H9 (cell line): ENCODE results near the gene IL15RA. TPM values are rescaled to one million over a fixed set of nuclear protein-coding genes. Genes with fewer than 3 reads are reported as not detected.

Source experiments
- DNase-seq: peaks from one replicate; pipeline ENCODE4 v3.0.0-alpha.2; 2017
- H2AFZ ChIP-seq: one replicate; pipeline ENCODE4 v1.6.1; 2013; ENCODE audit warnings: mild to moderate bottlenecking, low read length, control low read depth, moderate library complexity
- H2AK5ac ChIP-seq: 2 replicates; pipeline ENCODE4 v1.6.1; 2013; ENCODE audit warnings: low read length, control low read depth, mixed read lengths; ENCODE audit not compliant: insufficient read length
- H2BK120ac ChIP-seq: one replicate; pipeline ENCODE4 v1.6.1; 2013; ENCODE audit warnings: low read depth, mild to moderate bottlenecking, low read length, control low read depth, inconsistent platforms; ENCODE audit not compliant: poor library complexity, severe bottlenecking
- H2BK12ac ChIP-seq: 2 replicates; pipeline ENCODE4 v1.6.1; 2013; ENCODE audit warnings: low read length, control low read depth, mixed read lengths, low read depth; ENCODE audit not compliant: insufficient read length
- H2BK15ac ChIP-seq: 2 replicates; pipeline ENCODE4 v1.6.1; 2013; ENCODE audit warnings: low read depth, low read length, control low read depth
- H2BK20ac ChIP-seq: one replicate; pipeline ENCODE4 v1.6.1; 2013; ENCODE audit warnings: low read depth, mild to moderate bottlenecking, low read length, control low read depth, inconsistent platforms; ENCODE audit not compliant: poor library complexity, severe bottlenecking
- H2BK5ac ChIP-seq: 2 replicates; pipeline ENCODE4 v1.6.1; 2013; ENCODE audit warnings: low read length, control low read depth, mixed read lengths; ENCODE audit not compliant: insufficient read length
- H3K14ac ChIP-seq: 2 replicates; pipeline ENCODE4 v1.6.1; 2013; ENCODE audit warnings: low read length, control low read depth; ENCODE audit not compliant: insufficient read depth
- H3K18ac ChIP-seq: 2 replicates; pipeline ENCODE4 v1.6.1; 2013; ENCODE audit warnings: low read depth, mild to moderate bottlenecking, mixed read lengths, low read length, control low read depth; ENCODE audit not compliant: insufficient read length
- H3K23ac ChIP-seq: 2 replicates; pipeline ENCODE4 v1.6.1; 2013; ENCODE audit warnings: low read length, control low read depth, mixed read lengths, low read depth; ENCODE audit not compliant: insufficient read length
- H3K23me2 ChIP-seq: 2 replicates; pipeline ENCODE4 v1.6.1; 2013; ENCODE audit warnings: low read depth, mild to moderate bottlenecking, mixed read lengths, low read length, control low read depth; ENCODE audit not compliant: insufficient read length, poor library complexity, severe bottlenecking
- H3K27ac ChIP-seq: 2 replicates; pipeline ENCODE4 v1.5.1; 2013; ENCODE audit warnings: low read length, control low read depth, mixed read lengths, low read depth; ENCODE audit not compliant: insufficient read length
- H3K27me3 ChIP-seq: 2 replicates; pipeline ENCODE4 v1.6.1; 2013; ENCODE audit warnings: low read length, control low read depth, inconsistent platforms; ENCODE audit not compliant: insufficient read depth
- H3K4ac ChIP-seq: 2 replicates; pipeline ENCODE4 v1.6.1; 2013; ENCODE audit warnings: low read depth, mild to moderate bottlenecking, control low read depth, inconsistent platforms, low read length, moderate library complexity
- H3K4me1 ChIP-seq: 2 replicates; pipeline ENCODE4 v1.6.1; 2013; ENCODE audit warnings: low read length, control low read depth, inconsistent platforms; ENCODE audit not compliant: insufficient read depth
- H3K4me2 ChIP-seq: 2 replicates; pipeline ENCODE4 v1.6.1; 2013; ENCODE audit warnings: low read length, control low read depth, mixed read lengths; ENCODE audit not compliant: insufficient read length, insufficient read depth
- H3K56ac ChIP-seq: 2 replicates; pipeline ENCODE4 v1.6.1; 2013; ENCODE audit warnings: low read depth, mild to moderate bottlenecking, mixed read lengths, low read length, control low read depth; ENCODE audit not compliant: insufficient read length
- H3K79me1 ChIP-seq: 2 replicates; pipeline ENCODE4 v1.6.1; 2013; ENCODE audit warnings: low read depth, mild to moderate bottlenecking, moderate library complexity, low read length, control low read depth, inconsistent platforms; ENCODE audit not compliant: insufficient read depth, poor library complexity, severe bottlenecking
- H3K79me2 ChIP-seq: 2 replicates; pipeline ENCODE4 v1.6.1; 2013; ENCODE audit warnings: low read length, control low read depth, inconsistent platforms; ENCODE audit not compliant: insufficient read depth
- H3K9ac ChIP-seq: 2 replicates; pipeline ENCODE4 v1.6.1; 2013; ENCODE audit warnings: low read length, control low read depth, mixed read lengths; ENCODE audit not compliant: insufficient read length; ENCODE audit errors: extremely low read depth
- H3K9me3 ChIP-seq: one replicate; pipeline ENCODE4 v1.6.1; 2013; ENCODE audit warnings: low read depth, low read length, inconsistent platforms; ENCODE audit not compliant: control insufficient read depth
- H3T11ph ChIP-seq: one replicate; pipeline ENCODE4 v1.6.1; 2013; ENCODE audit warnings: mild to moderate bottlenecking, low read length, control low read depth, inconsistent platforms
- H4K20me1 ChIP-seq: one replicate; pipeline ENCODE4 v1.6.1; 2013; ENCODE audit not compliant: control insufficient read depth, insufficient read length, insufficient read depth
- H4K5ac ChIP-seq: 2 replicates; pipeline ENCODE4 v1.6.1; 2013; ENCODE audit warnings: low read depth, mild to moderate bottlenecking, mixed read lengths, low read length, control low read depth; ENCODE audit not compliant: insufficient read length
- H4K8ac ChIP-seq: replicated peaks from 2 replicates; pipeline ENCODE4 v1.6.1; 2013; ENCODE audit warnings: low read length, control low read depth, mixed read lengths, low read depth; ENCODE audit not compliant: insufficient read length
- H4K91ac ChIP-seq: 2 replicates; pipeline ENCODE4 v1.6.1; 2013; ENCODE audit warnings: low read depth, mild to moderate bottlenecking, moderate library complexity, mixed read lengths, low read length, control low read depth; ENCODE audit not compliant: insufficient read length
- H3K27ac Mint-ChIP-seq, 3 experiments: 2 replicates in 2 of 3; 3 replicates in 1 of 3; pipeline ENCODE4 v1.8.0; 2020 to 2021; ENCODE audit warnings: mixed read lengths in 3 of 3, mild to moderate bottlenecking in 1 of 3, moderate library complexity in 1 of 3
- H3K27me3 Mint-ChIP-seq: 2 replicates; pipeline ENCODE4 v1.8.0; 2021; ENCODE audit warnings: low read depth, mild to moderate bottlenecking, moderate library complexity, mixed read lengths
- H3K36me3 Mint-ChIP-seq, 3 experiments: 2 replicates in 2 of 3; 3 replicates in 1 of 3; pipeline ENCODE4 v1.8.0; 2020 to 2021; ENCODE audit warnings: low read depth in 3 of 3, mixed read lengths in 3 of 3; ENCODE audit not compliant: insufficient read depth in 1 of 3
- H3K4me1 Mint-ChIP-seq, 2 experiments: 2 replicates each; pipeline ENCODE4 v1.8.0; 2020; ENCODE audit warnings: mixed read lengths in 2 of 2
- H3K4me3 Mint-ChIP-seq, 2 experiments: 2 replicates in 1 of 2; 3 replicates in 1 of 2; pipeline ENCODE4 v1.8.0; 2020 to 2021; ENCODE audit warnings: mild to moderate bottlenecking in 2 of 2, mixed read lengths in 2 of 2, moderate library complexity in 1 of 2
- H3K9me3 Mint-ChIP-seq, 2 experiments: 2 replicates in 1 of 2; 3 replicates in 1 of 2; pipeline ENCODE4 v1.8.0; 2020; ENCODE audit warnings: mild to moderate bottlenecking in 2 of 2, mixed read lengths in 2 of 2, moderate library complexity in 1 of 2
- WGBS: extraction: QIAGEN DNeasy Blood & Tissue Kit; methylation state at CpG from one replicate; pipeline ENCODE4 v1.1.7; 2013; ENCODE audit warnings: missing lambda C conversion rate, low lambda C conversion rate, mixed read lengths; ENCODE audit not compliant: insufficient read length; ENCODE audit errors: extremely low coverage; 5-methylcytosine and 5-hydroxymethylcytosine counted together
- total RNA-seq: library from RNA; stranded (reverse); gene quantifications from 2 replicates; pipeline ENCODE4 v1.2.1, GENCODE V29; 2021
- TF ChIP-seq, protein P1 (sequence below): fragments of 200-600 bp; sonication (generic); conservative IDR thresholded peaks from 3 replicates; pipeline ENCODE4 v1.8.0; 2021; ENCODE audit warnings: antibody characterized with exemption, mild to moderate bottlenecking

Gene IL15RA
- total RNA-seq, 1 experiment from 2014 or later: 0.31 TPM

DNA sequence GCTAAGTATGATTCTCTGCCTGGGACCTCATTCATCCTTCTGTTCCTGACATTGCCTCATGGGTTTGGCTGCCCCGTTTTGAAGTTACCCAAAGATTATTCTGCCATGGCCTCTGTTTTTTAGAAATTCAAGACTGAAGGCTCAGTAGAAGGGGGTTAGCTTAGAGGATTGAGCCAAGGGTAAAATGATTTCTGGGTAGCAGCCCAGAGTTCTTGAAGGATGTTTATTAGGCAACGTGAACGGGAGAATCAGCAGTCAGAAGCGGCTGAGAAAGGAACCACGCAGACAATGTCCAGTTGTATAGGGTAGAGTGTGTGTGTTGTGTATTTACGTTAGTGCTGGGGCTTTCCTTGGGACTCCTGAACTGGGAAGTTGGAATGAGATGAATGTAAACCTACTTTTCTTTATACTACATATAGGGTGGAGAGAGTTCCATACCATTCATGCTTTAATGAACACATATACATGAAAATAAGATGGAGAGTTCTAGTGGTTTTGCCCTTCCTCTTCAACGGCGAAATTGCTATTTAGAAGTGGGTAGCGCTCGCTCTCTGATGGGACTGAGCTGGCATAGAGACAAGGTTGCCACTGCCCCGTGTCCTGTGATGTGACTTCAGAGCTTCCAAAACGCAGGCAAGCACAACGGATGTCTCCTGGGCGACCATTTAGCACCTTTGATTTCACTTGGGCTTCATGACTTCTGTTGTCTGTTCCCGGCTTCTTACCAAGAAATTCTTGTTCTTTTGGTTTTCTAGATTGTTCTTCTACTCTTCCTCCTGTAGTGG, 35.0 kb upstream of the IL15RA start:
- TF ChIP-seq, protein P1, sequence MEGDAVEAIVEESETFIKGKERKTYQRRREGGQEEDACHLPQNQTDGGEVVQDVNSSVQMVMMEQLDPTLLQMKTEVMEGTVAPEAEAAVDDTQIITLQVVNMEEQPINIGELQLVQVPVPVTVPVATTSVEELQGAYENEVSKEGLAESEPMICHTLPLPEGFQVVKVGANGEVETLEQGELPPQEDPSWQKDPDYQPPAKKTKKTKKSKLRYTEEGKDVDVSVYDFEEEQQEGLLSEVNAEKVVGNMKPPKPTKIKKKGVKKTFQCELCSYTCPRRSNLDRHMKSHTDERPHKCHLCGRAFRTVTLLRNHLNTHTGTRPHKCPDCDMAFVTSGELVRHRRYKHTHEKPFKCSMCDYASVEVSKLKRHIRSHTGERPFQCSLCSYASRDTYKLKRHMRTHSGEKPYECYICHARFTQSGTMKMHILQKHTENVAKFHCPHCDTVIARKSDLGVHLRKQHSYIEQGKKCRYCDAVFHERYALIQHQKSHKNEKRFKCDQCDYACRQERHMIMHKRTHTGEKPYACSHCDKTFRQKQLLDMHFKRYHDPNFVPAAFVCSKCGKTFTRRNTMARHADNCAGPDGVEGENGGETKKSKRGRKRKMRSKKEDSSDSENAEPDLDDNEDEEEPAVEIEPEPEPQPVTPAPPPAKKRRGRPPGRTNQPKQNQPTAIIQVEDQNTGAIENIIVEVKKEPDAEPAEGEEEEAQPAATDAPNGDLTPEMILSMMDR: no peak
- no peak for DNase-seq
- Histone ChIP-seq H3K23ac (no peak overlapping the region), H3T11ph (no peak overlapping the region), H3K9me3 (no peaks in the 10 kb centered on the region), H3K23me2 (no peaks in the 10 kb centered on the region), H3K14ac (no peak overlapping the region), H3K4me1 (no peaks in the 10 kb centered on the region; the same call in 1 of the 2 replicates), H4K8ac (no peak overlapping the region), H2AFZ (no peak overlapping the region), H3K56ac (no peak overlapping the region), H4K5ac (no peak overlapping the region), H3K79me2 (no peaks in the 10 kb centered on the region), H3K79me1 (no peaks in the 10 kb centered on the region), H3K27me3 (no peaks in the 10 kb centered on the region), H2BK12ac (no peak overlapping the region), H3K27ac (no peak overlapping the region), H2BK120ac (no peak overlapping the region), H3K4me2 (no peak overlapping the region), H2AK5ac (no peak overlapping the region), H2BK15ac (no peak overlapping the region), H4K91ac (no peak overlapping the region), H3K9ac (no peak overlapping the region), H3K4ac (no peak overlapping the region), H2BK20ac (no peak overlapping the region), H3K18ac (no peak overlapping the region), H2BK5ac (no peak overlapping the region), H4K20me1 (no peaks in the 10 kb centered on the region)
- no peaks in the 10 kb centered on the region; the same call in none of the 2 replicates for H3K27me3 Mint-ChIP-seq
- no peak overlapping the region for H3K4me3 Mint-ChIP-seq
- 0 out of 7 replicates have a peak, but pooled peaks cover 0 to 4% (median 2%) of the 10 kb centered on the region in 3 experiments for H3K36me3 Mint-ChIP-seq
- no peak overlapping the region for H3K27ac Mint-ChIP-seq
- no CpG with 5 or more reads among the region's 15 CpGs for WGBS
- peaks cover 4 to 9% of the 10 kb centered on the region in 2 experiments for H3K9me3 Mint-ChIP-seq
- peaks cover 0 to 8% of the 10 kb centered on the region in 2 experiments; a peak in 2 of 4 replicates for H3K4me1 Mint-ChIP-seq
